GM19193 (cell line): ENCODE measurements around the gene MAPKAPK2.

Experiments used
- POLR2A ChIP-seq: IDR thresholded peaks from 4 replicates; pipeline ENCODE4 v1.6.1; 2011; ENCODE audit not compliant: insufficient read depth, insufficient read length; ENCODE audit errors: extremely low read depth

MAPKAPK2 gene

DNA sequence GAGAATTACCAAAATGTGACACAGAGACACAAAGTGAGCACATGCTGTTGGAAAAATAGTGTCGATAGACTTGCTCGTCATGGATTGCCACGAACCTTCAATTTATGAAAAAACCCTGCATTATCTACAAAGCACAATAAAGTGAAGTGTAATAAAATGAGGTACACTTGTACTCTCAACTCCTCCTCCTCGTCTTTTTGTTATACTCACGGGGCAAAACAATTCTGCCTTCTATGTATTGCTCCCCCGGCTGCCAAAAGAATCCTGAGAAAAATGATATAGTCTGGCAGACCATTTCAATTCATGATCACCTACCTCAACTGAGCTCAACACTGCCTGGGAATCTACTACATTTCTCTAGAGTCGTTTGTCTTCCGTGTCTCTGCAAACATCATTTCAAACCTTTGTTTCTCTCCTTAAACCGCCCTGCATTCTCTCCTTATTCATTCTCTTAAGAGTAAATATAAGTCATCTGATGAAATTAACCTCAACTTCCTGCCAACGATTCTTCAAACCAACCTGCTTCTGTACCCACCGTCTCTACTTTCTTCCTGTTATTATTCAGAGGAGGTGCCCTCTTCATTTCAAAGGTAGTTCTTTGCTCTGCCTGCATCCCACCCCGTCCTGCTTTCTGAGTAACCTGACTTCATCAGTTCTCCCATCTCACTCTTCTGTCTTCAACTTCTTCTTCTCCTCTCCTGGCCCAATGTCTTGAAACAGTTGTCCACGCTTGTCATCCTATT lies 73.0 kb downstream of the MAPKAPK2 start:
- no peak for TF ChIP-seq POLR2A

DNA sequence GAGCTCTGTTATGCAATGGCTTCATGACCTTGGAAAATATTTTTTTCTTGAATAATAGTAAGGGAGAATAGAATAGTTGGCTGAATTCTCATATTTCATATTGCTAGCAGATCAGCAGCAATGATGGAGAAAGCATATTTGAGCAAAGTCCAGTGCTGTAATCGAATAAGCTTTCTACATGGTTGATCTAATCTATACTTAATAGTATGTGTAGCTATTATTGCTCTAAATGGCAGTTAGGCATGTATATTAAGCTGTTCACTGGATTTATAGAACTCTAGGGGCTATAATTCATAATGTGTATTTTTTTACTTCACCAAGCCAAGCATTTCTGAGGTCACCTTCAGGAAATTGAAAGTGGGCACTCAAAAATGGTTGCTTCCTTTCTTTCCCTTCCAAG lies 75.9 kb downstream of the MAPKAPK2 start:
- TF ChIP-seq POLR2A = no peak

GRCh38 chr1:206761159-206761768 lies 76.6 kb downstream of the MAPKAPK2 start:
- TF ChIP-seq POLR2A = no peak

DNA sequence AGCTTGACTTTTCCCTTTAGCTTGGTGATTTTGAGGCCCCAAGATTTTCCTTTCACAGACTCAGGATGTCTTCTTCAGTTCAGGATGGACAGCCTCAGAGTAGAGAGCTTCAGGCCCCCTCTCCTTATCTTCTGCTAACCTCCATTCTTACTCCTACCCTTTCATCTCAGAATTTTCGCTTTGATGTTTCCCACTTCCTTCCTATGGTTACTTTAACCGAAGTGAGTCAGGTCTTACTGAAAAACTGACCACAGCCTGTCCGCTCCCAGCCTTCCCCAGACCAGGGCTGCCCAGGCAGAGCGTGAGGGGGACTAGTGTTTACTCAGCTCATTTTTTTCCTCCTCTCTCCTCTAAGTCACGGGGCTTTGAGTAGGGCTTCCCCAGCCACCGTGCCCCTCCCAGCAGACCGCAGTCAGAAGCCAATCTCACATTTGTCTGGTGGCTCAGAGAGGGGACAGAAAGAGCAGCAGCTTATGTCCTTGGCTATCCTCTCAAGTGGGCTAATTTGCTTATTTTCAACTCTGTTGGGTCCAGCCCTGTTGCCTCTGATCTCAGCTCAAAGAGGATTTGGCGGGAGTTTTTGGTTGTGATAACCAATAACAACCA lies 81.6 kb downstream of the MAPKAPK2 start:
- TF ChIP-seq POLR2A = no peak

- TF ChIP-seq POLR2A = no peak
Observed at GRCh38 chr1:206768472-206769303, 84.0 kb downstream of the MAPKAPK2 start.

- peak; percentile 53 for TF ChIP-seq POLR2A
Observed at GRCh38 chr1:206769304-206769731, 84.6 kb downstream of the MAPKAPK2 start.

GRCh38 chr1:206770531-206771337 lies 86.0 kb downstream of the MAPKAPK2 start, which contains the start of gene IL19:
Gene IL19 (plus strand): TSS chr1:206770773. CDS start chr1:206836663, 65,890 bp downstream.
- TF ChIP-seq POLR2A = peak; percentile 69

- no peak for TF ChIP-seq POLR2A
Observed at GRCh38 chr1:206771338-206771692, 86.6 kb downstream of the MAPKAPK2 start.

DNA sequence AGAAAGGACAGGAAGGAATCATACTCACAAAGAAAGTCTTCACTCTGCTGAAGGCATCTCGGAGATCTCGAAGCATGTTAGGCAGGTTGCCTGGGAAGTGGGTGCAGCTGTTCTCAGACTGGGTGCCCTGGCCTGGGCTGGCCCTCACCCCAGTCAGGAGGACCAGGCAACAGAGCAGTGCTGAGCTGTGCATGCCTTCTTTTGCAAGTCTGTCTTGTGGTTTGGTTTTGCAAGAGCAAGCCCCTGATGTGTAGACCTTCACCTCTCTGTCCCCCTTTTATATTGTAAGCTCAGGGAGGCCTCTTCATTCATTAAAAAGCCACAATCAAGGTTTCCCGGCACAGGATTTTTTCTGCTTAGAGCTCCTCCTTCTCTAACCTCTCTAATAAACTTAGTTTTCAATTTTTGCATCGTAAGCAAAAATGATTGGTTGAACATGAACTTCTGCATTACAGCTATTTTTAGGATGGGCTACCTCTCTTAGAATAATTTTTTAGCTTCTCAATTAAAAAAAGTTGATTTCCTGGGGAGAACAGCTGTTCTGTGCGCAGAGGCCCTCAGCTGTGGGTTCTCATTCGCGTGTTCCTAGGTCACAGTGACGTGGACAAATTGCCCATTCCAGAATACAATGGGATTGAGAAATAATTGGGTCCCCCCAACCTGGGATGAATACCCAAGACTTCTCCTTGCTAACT lies 87.7 kb downstream of the MAPKAPK2 start, which contains the start of gene IL10:
Gene IL10, minus strand, starts transcription at position 252 of the 695 bp plus-strand sequence. Its CDS starts 59 bp downstream, at position 193.
- peak; percentile 62 for TF ChIP-seq POLR2A

DNA sequence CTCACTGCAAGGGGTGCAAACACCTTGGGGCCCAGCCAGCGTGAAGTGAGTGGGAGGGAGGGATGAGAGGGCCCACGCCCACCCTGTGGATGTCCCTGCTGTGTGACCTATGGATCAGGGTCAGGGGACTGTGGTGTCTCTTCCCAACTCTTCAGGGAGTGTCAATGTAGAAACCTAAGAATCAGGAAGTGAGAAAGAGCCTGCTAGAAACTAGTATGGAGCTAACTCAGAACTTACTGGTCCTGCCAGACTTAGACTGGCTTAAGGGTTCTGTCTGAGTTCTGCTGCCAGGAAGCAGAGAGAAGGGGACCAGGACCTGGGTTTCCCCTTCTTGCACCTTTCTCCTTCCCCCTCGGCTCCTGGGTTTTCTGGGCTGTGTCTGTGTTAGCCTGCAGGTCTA lies 89.4 kb downstream of the MAPKAPK2 start:
- no peak for TF ChIP-seq POLR2A

GRCh38 chr1:206776229-206776628 lies 91.5 kb downstream of the MAPKAPK2 start:
- TF ChIP-seq POLR2A = no peak

GRCh38 chr1:206778031-206778430 lies 93.3 kb downstream of the MAPKAPK2 start:
- TF ChIP-seq POLR2A = no peak

GRCh38 chr1:206779638-206780037 lies 94.9 kb downstream of the MAPKAPK2 start:
- no peak for TF ChIP-seq POLR2A
